ENCODE data around the gene TAF4.

DNA sequence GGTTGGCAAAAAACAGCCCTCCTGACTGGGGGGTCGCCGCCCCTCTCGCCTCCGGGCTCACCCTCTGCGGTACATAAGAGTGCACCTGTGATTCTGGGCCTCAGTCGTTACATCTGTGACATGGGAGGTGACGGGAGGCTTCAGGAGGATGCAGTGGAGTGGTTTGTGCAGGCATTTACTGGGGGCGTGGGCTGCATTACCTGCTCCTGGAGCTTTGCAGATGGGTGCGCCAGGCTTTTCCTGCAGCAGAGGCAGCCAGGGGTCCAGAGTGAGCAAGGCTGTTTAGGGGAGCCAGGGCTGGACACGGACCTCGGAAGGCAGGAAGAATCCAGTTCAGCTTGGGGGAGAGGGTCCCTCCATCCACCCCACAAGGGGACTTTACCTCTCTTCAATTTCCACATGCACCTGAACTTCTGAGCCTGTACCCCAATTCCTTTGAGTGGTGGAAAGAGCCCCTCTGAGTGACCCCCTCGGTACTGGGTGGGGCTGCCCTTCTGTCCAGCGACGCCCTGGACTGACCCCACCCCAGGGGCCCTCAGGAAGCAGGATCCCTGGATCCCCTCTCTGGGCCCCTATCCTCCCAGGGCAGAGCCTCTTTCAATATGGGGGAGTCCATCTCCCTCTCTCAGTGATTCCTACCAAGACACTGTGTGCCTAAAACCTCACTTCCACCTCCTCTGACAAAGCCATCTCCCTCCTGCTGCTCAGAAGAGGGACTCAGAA is 134.0 kb downstream of the TAF4 start:
- TF ChIP-seq, protein P1, sequence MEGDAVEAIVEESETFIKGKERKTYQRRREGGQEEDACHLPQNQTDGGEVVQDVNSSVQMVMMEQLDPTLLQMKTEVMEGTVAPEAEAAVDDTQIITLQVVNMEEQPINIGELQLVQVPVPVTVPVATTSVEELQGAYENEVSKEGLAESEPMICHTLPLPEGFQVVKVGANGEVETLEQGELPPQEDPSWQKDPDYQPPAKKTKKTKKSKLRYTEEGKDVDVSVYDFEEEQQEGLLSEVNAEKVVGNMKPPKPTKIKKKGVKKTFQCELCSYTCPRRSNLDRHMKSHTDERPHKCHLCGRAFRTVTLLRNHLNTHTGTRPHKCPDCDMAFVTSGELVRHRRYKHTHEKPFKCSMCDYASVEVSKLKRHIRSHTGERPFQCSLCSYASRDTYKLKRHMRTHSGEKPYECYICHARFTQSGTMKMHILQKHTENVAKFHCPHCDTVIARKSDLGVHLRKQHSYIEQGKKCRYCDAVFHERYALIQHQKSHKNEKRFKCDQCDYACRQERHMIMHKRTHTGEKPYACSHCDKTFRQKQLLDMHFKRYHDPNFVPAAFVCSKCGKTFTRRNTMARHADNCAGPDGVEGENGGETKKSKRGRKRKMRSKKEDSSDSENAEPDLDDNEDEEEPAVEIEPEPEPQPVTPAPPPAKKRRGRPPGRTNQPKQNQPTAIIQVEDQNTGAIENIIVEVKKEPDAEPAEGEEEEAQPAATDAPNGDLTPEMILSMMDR (IDR thresholded peaks at IDR 0.05) = no peak
- TF ChIP-seq, protein P2, sequence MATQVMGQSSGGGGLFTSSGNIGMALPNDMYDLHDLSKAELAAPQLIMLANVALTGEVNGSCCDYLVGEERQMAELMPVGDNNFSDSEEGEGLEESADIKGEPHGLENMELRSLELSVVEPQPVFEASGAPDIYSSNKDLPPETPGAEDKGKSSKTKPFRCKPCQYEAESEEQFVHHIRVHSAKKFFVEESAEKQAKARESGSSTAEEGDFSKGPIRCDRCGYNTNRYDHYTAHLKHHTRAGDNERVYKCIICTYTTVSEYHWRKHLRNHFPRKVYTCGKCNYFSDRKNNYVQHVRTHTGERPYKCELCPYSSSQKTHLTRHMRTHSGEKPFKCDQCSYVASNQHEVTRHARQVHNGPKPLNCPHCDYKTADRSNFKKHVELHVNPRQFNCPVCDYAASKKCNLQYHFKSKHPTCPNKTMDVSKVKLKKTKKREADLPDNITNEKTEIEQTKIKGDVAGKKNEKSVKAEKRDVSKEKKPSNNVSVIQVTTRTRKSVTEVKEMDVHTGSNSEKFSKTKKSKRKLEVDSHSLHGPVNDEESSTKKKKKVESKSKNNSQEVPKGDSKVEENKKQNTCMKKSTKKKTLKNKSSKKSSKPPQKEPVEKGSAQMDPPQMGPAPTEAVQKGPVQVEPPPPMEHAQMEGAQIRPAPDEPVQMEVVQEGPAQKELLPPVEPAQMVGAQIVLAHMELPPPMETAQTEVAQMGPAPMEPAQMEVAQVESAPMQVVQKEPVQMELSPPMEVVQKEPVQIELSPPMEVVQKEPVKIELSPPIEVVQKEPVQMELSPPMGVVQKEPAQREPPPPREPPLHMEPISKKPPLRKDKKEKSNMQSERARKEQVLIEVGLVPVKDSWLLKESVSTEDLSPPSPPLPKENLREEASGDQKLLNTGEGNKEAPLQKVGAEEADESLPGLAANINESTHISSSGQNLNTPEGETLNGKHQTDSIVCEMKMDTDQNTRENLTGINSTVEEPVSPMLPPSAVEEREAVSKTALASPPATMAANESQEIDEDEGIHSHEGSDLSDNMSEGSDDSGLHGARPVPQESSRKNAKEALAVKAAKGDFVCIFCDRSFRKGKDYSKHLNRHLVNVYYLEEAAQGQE (IDR thresholded peaks at IDR 0.05; ENCODE audit: insufficient read depth in 1 of 2, low read depth in 2 of 2, low read length in 1 of 2) = no peak
- TF ChIP-seq SIN3A (IDR thresholded peaks at IDR 0.05; ENCODE audit: borderline replicate concordance, insufficient read depth, low read depth, low read length) = no peak
- TF ChIP-seq POLR2AphosphoS5 (IDR thresholded peaks at IDR 0.05; ENCODE audit: low read depth, low read length) = no peak
- TF ChIP-seq TCF7L2 (IDR thresholded peaks at IDR 0.05; ENCODE audit: low read depth, low read length) = no peak

Data from Panc1 (cell line).